Measurements from ENCODE around the gene SIL1.
"Not testable (repeated sequence)": the region's sequence is repeated elsewhere in the genome, so short reads cannot be mapped to it uniquely, and the experiment has no call there.

SIL1 gene

DNA sequence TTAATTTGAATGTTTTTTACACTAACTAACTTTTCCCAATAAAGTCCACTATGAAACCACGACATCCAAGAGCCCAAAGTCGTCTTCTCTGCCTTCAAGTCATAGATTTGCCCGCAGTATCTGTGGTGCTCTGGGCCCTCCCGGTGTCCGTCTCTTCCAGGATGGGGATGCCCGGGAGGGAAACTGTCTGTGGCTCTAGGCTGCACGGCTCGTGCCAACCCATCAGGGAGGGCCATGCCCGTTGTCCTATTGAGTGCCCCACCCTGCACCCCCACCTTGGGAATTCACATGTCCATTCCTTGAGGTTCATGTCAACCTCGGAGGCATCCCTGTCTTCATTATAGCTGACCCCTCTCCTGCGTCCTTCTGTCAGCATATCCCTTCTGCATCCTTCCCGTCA is 263.2 kb downstream of the SIL1 start:
- no peak for DNase-seq

DNA sequence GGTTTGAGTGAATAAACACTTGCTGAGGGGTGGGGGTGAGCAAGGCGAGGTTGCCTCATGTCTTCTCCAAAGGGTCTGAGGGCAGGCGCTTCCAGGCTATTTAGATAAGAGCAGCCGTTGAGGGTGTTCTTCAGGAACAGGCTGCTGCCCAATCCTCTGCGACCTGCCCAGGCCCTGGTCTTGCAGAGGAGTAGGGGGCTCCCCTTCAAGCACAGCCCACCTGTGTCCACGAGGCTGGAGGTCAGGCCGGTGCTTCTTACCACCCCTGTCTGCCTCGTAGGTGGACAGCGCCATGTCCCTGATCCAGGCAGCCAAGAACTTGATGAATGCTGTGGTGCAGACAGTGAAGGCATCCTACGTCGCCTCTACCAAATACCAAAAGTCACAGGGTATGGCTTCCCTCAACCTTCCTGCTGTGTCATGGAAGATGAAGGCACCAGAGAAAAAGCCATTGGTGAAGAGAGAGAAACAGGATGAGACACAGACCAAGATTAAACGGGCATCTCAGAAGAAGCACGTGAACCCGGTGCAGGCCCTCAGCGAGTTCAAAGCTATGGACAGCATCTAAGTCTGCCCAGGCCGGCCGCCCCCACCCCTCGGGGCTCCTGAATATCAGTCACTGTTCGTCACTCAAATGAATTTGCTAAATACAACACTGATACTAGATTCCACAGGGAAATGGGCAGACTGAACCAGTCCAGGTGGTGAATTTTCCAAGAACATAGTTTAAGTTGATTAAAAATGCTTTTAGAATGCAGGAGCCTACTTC is 264.5 kb downstream of the SIL1 start:
- no peak for DNase-seq

DNA sequence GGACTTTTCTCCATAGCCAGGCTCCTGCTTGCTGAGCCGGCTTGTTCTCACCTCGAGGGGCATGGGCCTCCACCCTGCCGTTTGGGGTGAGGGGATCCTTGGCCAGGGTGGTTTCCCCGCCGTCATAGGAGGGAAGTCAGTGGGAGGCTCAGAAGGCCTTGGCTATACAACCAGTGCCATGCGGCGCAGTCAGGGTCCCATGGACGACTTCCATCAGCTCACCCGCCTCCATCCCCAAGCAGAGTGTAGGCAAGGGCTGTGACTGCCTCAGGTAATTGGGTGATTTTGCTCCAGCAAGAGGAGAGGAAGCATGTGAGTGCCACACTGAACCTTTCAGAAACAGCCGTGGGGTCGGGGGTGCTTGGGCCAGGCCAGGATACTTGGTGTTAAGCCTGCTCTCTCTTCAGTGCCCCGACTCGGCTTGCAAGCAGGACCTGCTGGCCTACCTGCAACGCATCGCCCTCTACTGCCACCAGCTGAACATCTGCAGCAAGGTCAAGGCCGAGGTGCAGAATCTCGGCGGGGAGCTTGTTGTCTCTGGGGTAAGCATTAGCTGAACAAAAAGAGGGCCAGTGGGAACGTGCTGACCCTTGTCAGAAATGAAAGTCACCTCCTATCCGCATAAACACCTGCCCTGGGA is 265.9 kb downstream of the SIL1 start:
- DNase-seq = no peak

DNA sequence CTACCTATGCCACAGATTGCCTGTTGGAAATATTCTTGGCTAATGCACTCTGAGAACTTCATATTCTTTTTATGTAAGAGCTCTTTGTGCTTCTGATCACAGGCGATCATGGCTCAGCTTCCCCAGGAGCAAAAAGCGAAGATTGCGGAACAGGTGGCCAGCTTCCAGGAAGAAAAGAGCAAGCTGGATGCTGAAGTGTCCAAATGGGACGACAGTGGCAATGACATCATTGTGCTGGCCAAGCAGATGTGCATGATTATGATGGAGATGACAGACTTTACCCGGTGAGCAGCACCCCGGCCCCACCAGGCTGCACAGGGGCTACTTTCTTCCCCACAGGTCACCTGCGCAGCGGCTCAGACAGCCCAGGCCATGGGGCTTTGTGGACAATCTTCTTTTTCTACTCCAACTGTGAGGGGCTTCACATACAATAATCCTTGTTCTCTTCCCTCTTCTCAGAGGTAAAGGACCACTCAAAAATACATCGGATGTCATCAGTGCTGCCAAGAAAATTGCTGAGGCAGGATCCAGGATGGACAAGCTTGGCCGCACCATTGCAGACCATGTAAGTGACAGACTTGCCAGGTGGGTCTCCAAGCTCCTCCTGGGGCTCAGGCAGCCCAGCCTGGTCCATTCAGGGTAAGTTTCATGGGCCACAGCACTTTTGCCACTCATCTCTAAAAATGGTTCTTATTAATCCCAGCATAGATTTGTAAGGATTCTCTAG is 267.6 kb downstream of the SIL1 start:
- DNase-seq = no peak

DNA sequence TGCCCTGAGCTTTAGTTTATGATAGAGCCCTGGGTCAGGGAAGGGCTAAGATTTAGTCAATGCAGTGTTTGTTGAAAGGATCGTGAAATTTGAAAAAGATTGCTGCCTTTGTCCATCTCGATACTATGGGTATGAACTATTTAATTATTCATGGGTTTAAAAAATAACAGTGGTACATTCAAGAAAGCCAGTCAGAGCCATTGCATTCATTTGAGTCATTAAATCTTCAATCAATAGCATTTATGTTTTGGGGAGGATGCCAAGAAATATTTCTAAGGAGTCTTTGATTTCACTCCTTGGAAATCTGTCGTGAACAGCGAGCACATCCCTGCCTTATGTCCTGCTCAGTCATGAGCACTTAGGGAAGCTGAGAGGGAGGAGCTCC is 268.6 kb downstream of the SIL1 start:
- no peak for DNase-seq

DNA sequence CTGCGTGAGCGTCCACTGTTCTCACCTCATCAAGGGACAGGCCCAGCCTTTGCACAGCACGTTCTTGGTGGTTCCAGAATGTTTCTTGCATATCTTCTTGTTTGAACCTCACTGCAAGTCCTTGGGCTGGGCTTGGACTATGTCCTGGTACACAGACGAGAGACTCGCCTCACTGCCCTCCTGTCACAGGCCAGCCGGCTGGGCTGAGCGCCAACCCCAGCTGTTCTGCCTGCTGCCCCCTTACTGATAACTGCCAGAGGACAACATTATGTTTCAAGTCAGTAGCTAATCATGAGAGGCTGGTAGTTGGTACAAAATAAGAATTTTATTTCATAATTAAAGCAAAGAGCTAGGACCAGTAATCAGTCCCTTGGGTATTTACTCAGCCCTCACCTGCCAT is 270.2 kb downstream of the SIL1 start:
- no peak for DNase-seq

DNA sequence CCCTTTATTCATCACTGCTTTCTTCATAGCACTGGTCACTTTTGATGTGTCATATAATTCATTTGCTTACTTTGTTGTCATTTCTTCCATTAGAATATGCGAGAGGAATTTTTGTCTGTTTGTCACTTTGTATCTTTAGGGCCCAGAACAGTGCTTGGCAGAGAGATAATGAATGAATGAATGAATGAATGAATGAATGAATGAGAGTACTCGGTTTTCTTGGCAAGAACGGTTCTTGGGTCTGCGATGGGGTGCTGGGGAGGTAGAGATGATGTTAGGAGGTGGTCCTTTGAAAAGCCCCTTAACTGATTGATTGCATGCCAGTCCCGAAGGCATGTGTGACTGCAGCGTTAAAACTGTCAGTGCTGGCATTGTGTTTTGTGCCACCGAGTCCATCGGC is 270.6 kb downstream of the SIL1 start:
- no peak for DNase-seq

DNA sequence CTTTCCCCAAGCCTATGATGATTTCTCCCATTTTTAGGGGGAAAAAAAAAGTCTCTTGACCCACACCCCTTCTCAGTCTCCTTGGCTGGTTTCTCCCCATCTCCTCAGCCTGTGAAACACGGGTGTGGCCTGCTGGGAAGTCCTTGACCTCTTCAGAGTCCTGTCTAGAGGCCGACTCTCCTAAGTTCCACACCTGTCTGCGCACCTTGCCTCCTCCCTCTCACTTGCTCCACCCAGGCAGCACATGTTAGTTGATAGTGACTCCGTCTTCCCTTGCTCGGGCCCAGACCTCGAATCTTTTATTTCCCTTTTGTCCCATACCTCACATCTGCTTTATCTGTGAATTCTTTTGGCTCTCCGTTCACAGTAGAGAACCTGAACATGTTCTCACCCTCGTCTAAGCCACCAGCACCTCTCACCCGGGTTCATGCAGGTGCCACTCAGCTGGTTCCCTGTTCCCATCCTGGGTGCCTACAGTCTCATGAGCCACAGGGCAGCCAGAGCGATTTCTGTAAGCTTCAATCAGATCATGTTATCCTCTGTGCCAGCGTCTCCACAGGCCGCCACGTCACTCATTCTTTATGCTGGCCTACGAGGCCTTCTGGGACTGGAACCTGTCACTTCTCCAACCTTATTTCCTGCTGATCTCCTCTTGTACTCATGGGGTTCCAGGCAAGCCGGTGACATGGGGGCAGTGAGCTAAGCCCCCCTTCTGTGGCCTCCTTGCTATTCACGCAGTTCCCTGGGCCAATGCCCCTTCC is 271.3 kb downstream of the SIL1 start:
- DNase-seq = no peak

DNA sequence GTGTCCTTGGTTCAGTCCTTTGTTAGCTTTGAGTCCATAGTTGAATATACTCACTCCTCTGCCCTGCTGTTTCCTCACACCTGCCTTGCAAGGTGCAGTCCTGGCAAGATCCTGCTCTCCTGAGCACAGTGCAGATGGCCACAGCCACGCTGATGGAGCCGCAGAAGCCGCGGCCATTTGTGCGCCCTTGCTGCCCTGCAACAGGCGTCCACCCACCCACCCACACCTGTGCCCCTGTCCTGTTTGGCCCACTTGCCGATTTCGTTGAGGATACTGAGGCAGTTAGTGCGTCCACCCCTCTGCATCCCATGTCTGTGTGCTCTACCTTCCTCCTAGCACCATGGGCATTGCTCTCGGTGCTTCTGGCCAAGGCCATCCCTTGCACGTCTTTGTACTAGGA is 271.9 kb downstream of the SIL1 start:
- no peak for DNase-seq

DNA sequence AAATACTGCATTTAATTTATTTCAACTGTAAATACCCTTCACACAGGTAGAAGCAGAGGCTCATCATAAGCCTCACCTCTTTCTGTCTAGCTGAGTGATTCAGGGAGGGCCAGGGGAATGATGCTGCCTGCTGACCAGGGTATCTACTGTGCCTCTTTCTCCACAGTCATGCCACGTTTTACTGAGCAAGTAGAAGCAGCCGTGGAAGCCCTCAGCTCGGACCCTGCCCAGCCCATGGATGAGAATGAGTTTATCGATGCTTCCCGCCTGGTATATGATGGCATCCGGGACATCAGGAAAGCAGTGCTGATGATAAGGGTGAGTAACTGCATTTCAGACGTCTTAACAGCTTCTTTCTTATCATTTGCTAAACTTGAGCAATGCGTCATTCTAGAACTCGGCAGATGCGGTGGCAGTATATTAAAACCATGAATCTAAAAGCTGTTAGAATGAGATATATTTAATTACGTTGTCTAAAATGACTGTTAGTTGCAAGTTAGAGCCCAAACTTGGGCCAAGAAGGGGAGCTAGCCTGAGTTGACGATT is 273.0 kb downstream of the SIL1 start:
- DNase-seq = no peak

DNA sequence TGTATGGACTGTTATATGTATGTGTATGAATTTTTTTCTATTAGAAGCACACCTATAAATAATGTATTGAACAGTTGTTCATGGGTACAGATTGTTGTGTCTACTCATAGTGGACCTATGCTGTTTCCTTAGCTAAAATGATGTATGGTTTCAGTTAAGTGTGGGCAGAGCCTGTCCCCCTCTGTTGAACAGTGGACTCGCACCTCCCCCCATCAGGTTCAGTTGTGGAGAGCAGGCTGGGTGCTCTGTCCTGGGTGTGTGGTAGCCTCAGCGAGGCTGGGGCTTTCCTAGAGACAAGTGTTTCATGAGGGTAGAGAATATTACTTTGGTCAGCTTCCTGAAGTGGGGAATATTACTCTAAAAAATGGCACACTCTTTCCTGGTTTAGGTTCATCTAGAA is 275.7 kb downstream of the SIL1 start:
- DNase-seq = no peak

DNA sequence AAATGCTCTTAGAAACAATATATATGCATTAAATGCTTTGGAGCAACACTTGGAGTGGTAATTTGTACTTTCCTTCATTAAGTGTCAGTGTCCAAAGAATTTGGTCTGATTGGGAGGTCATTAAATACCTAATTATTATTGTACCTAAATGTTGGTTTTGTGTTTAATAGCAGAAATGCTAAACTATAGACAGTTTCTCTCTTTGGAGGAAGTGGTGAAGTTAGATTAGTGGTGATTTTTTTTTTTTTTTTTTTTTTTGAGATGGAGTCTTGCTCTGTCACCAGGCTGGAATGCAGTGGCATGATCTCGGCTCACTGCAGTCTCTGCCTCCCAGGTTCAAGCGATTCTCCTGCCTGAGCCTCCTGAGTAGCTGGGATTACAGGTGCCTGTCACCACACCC is 276.8 kb downstream of the SIL1 start:
- DNase-seq = not testable (repeated sequence)

DNA sequence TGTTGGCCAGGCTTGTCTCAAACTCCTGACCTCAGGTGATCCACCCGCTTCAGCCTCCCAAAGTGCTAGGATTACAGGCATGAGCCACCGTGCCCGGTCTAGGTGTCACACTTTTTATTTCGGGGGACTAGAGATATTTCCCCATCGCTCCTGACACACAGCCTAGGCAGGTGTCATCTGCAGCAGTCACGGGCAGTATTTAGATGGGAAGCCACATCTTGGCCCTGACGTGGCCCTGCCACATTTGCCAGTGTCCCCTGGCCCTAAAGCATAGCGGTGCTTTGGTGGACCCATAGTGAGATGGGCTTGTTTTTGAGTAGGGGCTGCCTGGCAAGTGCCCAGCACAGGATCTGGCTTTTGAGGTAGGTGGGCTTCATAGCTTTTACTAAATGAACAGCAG is 278.0 kb downstream of the SIL1 start:
- no peak for DNase-seq

DNA sequence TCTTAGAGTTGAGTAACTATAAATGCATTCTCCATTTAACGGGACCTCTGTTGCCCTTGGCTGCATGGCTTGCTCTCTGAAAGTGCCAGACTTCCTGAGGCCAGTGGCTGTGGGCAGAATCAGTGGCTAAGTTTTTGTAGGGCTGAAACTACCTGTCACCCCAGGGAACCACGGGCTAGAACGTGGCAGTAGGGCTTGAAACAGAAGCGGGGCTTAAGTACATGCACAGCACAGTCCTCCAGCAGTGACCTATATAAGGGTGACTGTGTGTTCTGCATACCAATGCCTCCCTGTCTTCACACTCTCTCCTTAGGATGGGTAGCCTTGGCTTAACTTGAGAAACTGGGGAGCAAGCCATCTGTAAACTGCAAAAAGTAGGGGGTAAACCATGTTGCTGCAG is 279.5 kb downstream of the SIL1 start:
- no peak for DNase-seq

DNA sequence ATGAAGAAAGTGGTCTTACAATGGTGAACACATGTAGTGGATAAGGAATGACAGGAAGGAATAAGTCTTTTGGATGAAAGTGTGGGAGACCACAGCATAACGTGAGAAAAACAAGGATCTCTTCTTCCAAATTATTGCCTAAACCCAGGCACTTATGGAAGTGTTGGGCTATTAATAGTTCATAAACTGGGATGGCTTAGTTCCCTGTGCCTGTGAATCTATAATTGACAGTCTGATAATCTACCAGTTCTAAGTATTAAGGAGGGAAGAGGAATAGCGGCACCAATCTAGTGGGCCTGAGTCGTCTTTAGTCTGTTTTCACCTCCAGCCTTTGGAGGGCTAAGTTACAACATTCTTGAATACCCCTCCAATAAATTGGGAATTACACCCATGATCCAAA is 283.8 kb downstream of the SIL1 start:
- DNase-seq = no peak

DNA sequence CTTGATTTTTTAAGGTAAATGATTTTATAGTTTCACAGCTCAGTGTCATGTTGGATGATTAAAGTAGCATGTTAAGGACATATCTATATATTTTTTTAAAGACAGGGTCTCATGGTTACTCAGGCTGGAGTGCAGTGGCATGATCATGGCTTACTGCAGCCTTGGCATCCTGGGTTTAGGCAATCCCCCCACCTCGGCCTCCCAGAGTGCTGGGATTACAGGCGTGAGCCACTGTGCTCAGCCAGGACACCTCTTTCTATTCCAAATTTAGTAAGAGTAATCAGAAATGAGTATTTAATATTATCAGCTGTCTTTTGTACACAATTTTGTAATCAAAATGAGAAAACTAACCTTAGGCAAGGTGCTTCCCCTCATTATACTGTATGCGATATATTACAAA is 284.4 kb downstream of the SIL1 start:
- DNase-seq = no peak

DNA sequence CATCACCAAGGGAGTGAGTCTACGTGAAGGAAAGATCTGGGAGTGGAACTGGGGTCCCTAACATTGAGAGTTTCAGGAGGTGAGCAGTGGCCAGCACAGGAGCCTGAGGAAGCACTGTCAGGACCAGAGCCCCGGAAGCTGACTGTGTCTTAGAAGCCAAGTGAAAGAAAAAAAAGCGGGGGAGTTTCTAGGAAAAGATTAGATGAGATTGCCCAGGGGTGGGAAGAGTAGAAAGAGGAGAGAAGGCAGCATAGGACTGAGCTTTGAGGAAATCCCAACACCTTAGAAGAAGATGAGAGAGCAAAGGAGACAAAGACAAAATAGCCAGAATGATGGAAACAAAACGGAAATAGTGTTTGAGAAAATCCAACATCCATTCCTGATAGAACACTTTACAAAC is 286.1 kb downstream of the SIL1 start:
- DNase-seq = no peak

DNA sequence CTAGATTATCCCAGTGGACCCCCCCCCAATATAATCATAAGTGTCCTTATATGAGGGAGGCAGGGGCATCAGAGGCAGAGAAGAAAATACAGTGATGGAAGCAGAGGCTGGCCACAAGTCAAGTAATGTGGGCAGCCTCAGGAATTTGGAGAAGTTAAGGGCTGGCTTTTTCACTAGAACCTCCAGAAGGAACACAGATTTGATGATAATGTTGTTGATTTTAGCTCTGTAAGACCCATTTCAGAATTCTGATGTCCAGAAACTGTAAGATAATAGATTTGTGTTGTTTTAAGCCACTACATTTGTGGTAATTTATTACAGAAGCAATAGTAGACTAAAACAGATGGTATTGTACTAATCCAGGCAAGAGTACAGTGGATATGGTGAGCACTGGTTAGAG is 286.7 kb downstream of the SIL1 start:
- DNase-seq = no peak

DNA sequence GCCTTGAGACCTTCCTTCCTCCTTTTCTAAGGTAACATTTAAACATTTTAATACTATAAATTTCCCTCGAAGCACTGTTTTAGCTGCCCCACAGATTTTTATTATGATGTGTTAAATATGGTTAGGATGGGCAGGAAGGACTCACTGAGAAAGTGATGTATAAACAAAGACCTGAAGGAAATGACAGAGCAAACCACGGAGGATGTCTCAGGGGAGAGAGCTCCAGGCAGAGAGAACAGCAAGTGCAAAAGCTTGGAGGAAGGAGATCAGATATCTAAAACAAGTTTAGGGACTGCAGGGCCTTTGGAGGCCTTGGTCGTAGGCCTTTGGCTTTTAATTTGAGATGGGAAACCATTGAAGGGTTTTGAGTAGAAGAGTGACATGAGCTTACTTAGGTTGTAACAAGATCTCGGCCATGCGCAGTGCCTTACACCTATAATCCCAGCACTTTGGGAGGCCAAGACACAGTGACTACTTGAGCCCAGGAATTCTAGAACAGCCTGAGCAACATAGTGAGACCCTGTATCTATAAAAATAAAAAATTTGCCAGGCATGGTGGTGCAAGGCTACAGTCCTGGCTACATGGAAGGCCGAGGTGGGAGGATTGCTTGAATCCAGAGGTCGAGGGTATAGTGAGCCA is 287.5 kb downstream of the SIL1 start:
- no peak for DNase-seq

DNA sequence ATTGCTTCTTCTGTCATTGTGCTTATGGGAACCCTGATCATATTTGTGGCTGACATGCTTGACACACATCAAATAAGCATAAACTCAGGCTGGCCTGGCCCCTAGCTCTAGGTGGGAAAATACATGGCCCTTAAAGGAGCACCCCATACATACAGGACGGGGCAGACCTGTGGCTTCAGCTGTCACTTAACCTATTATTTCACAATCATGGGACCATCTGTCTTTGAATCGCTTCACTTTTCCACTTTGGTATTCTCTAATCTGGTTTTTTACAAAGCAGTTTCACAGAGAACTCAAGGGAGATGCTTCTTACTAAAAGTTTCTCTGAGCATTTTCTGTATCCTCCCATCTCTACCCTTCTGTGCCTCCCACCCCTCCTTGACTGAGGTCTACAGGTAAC is 288.4 kb downstream of the SIL1 start:
- no peak for DNase-seq

DNA sequence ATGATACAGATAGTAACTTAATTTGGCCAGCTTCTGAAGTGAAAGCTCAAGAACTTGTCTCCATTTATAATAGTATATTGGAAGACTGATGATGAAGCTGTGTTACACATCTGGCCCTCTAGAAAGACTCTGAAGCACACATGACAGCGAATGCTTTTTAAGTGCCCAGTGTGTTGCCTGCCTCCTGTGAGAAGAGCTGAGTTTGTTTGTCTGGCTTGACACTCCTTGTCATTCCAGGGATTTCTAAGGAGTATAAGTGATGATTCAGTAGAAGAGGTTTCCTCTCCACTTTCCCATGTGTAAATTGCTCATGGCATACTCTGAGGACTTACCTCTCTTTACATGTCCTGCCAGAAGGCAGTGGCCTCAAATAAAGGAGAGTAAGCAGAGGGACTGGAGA is 292.6 kb downstream of the SIL1 start:
- no peak for DNase-seq

DNA sequence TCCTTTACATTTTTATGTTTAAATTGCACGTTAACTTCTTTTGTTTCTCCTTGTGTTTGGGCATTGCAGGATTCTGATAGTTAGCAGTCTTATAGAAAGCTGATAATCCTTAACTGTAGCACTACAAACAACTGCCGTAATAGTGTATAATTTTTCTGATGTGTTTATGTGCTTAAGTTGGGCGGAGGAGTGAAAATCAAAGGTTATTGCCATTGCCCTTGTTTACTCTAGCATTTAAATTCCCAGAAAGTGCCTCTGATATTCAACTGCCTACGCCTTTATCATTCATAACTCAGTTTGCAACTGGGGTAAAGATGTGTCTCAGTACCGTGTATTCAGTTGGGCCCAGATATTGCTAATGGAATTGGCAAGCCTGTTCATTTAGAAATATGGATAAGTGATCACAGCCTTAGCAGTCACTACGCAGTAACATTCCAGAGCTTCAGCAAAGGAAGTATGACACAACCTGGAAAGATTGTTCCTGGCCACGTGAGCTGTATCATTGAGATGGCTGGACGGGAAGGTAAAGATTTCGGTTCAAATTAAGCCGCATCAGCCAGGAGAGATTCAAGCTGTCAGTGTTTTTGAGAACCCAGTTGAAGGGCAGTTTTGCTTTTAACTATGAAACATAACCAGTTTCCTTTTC is 294.9 kb downstream of the SIL1 start:
- no peak for DNase-seq
